C4-2B (cell line): ENCODE data around the gene SLC2A4RG.
"Not testable (repeated sequence)": the region's sequence is repeated elsewhere in the genome, so short reads cannot be mapped to it uniquely, and the experiment has no call there.

Experiments
- H3K27ac ChIP-seq: fragments of 450-650 bp; 2 replicates; pipeline ENCODE4 v1.5.1; 2017
- CTCF ChIP-seq: fragments of 450-650 bp; conservative IDR thresholded peaks from 2 replicates; pipeline ENCODE4 v1.5.1; 2017; ENCODE audit warnings: mild to moderate bottlenecking
- ZFX ChIP-seq: fragments of 450-650 bp; IDR thresholded peaks from 2 replicates; pipeline ENCODE4 v1.6.1; 2017

The SLC2A4RG gene

GRCh38 chr20:63711085-63711645 lies 28.4 kb upstream of the SLC2A4RG start:
- no peak overlapping the region for H3K27ac ChIP-seq
- TF ChIP-seq CTCF: no peak
- no peak for TF ChIP-seq ZFX

- TF ChIP-seq ZFX: no peak
- TF ChIP-seq CTCF: no peak
- no peak overlapping the region for H3K27ac ChIP-seq
Measured at GRCh38 chr20:63712191-63712590, 27.4 kb upstream of the SLC2A4RG start.

GRCh38 chr20:63714858-63715257 lies 24.7 kb upstream of the SLC2A4RG start:
- TF ChIP-seq CTCF: no peak
- no peak for TF ChIP-seq ZFX

GRCh38 chr20:63718996-63719395 lies 20.6 kb upstream of the SLC2A4RG start:
- TF ChIP-seq ZFX (no peak), CTCF (no peak)
- H3K27ac ChIP-seq: no peak overlapping the region

More at GRCh38 chr20:63714858-63715257, 24.7 kb upstream of the SLC2A4RG start:
- H3K27ac ChIP-seq: no peak overlapping the region

GRCh38 chr20:63722967-63723622 lies 16.5 kb upstream of the SLC2A4RG start:
- H3K27ac ChIP-seq: not testable (repeated sequence)

GRCh38 chr20:63730189-63730733 lies 9.3 kb upstream of the SLC2A4RG start:
- not testable (repeated sequence) for H3K27ac ChIP-seq

- TF ChIP-seq CTCF: no peak
- no peak for TF ChIP-seq ZFX
- H3K27ac ChIP-seq: no peak overlapping the region
Measured at GRCh38 chr20:63731410-63731809, 8.2 kb upstream of the SLC2A4RG start.

GRCh38 chr20:63732118-63733095 lies 7.2 kb upstream of the SLC2A4RG start:
- TF ChIP-seq CTCF (no peak), ZFX (no peak)
- H3K27ac ChIP-seq: no peak overlapping the region
